WI38 (cell line): ENCODE data around the gene MC2R.

ENCODE experiments used
- H3K4me3 ChIP-seq: 2 replicates; pipeline ENCODE4 v1.5.1; 2011; ENCODE audit warnings: low read depth, mild to moderate bottlenecking, control low read depth, low read length
- CTCF ChIP-seq: IDR thresholded peaks from 2 replicates; pipeline ENCODE4 v1.5.1; 2012; ENCODE audit warnings: low read depth, mild to moderate bottlenecking, control low read depth, low read length

MC2R gene

DNA sequence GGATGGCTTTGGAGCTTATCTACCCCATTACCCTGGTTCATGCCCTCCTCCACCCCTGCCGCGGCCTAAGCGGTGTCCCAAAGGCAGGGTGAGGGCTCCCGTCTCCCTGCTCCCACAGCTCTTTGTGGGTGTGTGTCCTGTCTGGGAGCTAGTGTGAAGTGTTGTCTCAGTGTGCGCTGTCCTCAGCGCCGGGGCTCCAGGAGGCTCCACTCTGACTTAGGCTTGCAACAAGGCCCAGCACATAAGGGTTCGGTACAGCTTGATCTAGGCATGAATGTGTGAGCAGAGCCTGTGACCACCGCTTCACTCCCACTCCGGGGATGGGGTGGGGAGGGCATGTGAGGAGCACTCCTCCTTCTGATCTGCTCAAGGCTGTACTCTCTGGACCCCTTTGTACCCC is 1.2 kb downstream of the MC2R start:
- H3K4me3 ChIP-seq = no peak overlapping the region
- no peak for TF ChIP-seq CTCF

DNA sequence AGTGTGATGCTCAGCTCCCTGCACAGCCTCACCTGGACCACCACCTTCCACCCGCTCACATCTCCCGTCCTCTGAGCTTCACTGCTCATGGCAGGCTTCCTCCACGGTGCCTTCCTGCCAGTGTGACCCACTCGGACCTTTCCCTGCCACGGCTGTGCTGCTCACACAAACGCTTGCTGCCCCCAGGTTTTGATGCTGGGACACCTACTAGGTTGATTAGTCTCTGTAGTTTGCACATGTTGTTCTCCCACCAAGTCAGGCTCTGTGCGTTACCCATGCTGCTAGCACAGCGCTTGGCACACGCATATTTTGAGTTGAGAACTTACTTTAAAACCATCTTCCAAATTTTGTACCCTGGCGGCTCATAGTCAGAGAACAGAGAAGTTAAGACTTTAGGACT is 2.1 kb downstream of the MC2R start:
- no peak for TF ChIP-seq CTCF
- H3K4me3 ChIP-seq = no peak overlapping the region

DNA sequence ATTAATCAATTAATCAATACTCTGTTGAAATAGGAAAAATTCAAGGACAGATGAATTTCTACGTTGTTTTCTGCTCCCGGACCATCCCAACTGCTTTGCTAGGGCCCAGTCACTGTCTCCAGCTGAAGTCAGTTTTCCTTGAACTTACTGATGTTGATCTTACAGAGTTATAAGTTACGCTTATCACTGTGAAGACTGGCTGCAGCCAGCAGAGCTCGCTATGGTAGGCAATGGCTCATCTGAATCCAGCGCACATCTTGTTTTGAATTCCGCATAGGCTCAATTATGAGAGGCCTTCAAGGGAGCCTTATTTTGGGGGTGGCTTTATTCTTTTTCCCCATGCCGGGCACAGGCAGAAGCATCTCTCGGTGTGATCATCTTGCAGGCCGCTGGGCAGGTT is 2.7 kb downstream of the MC2R start:
- H3K4me3 ChIP-seq = no peak overlapping the region
- TF ChIP-seq CTCF = no peak

GRCh38 chr18:13910986-13911385 is 4.3 kb downstream of the MC2R start:
- TF ChIP-seq CTCF = no peak
- H3K4me3 ChIP-seq = no peak overlapping the region

- H3K4me3 ChIP-seq = no peak overlapping the region
- TF ChIP-seq CTCF = no peak
Measured at GRCh38 chr18:13910501-13910900, 4.8 kb downstream of the MC2R start.

GRCh38 chr18:13909141-13909940 is 6.0 kb downstream of the MC2R start:
- TF ChIP-seq CTCF = no peak
- no peak overlapping the region for H3K4me3 ChIP-seq

DNA sequence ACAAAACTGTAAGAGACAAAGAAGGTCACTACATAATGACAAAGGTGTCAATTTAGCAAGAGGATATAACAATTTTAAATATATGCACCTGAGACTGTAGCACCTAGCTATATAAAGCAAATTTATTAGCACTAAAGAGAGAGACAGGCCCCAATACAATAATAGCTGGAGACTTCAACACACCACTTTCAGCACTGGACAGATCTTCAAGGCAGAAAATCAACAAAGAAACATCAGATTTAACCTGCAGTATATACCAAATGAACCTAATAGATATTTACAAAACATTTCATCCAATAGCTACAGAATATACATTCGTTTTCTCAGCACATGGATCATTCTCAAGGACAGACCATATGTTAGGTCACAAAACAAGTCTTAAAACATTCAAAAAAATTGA is 14.7 kb downstream of the MC2R start:
- no peak overlapping the region for H3K4me3 ChIP-seq
- TF ChIP-seq CTCF = no peak
